A204.1 (cell line): ENCODE data around the gene SPARCL1.
"Not testable (repeated sequence)": the region's sequence is repeated elsewhere in the genome, so short reads cannot be mapped to it uniquely, and the experiment has no call there.

Source experiments
- FAIRE-seq: peaks from 2 replicates; lab custom pipeline; 2012; peaks lifted over from hg19 to GRCh38; lab: Jason Lieb, UNC

Gene SPARCL1, protein sequence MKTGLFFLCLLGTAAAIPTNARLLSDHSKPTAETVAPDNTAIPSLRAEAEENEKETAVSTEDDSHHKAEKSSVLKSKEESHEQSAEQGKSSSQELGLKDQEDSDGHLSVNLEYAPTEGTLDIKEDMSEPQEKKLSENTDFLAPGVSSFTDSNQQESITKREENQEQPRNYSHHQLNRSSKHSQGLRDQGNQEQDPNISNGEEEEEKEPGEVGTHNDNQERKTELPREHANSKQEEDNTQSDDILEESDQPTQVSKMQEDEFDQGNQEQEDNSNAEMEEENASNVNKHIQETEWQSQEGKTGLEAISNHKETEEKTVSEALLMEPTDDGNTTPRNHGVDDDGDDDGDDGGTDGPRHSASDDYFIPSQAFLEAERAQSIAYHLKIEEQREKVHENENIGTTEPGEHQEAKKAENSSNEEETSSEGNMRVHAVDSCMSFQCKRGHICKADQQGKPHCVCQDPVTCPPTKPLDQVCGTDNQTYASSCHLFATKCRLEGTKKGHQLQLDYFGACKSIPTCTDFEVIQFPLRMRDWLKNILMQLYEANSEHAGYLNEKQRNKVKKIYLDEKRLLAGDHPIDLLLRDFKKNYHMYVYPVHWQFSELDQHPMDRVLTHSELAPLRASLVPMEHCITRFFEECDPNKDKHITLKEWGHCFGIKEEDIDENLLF

DNA sequence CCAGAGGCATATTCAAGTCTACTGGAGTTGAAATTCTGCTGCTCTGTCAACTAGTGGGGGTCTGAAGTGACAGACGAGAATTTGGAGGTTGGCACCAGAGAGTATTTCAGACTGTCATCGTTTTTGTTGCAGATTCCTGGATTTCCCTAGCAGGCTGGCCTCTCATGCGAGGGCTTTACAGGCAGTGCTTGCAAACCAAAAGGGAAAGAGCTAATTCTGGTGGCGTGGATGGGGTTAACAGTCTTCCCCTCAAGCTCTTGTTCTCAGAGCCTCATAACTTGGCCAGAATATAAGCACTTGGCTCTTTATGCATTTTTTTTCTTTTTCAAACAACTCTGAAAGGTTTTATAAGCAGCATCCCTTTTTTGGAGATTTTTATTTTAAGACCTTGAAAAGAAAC is at the start of gene SPARCL1:
Gene SPARCL1, minus strand, starts transcription at position 190 of the 400 bp plus-strand sequence. CDS start 29,802 bp downstream, outside the sequence.
- FAIRE-seq = no peak

DNA sequence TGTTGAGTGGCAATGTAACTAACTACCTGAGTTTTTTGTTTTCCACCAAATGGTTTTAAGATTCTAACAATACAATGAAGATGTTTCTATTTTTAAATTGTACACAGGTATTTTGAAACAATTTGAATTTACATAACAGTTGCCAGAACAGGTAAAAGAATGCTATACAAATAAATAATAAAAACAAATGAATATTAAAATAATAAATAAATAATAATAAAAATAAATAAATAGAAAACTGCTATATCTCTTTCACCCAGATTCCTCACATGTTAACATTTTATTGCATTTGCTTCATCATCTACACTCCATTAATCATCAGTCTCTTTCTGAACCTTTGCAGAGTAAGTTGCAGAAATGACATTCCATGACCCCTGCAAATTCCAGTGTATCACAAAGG is 46.8 kb upstream of the SPARCL1 start:
- FAIRE-seq = no peak

DNA sequence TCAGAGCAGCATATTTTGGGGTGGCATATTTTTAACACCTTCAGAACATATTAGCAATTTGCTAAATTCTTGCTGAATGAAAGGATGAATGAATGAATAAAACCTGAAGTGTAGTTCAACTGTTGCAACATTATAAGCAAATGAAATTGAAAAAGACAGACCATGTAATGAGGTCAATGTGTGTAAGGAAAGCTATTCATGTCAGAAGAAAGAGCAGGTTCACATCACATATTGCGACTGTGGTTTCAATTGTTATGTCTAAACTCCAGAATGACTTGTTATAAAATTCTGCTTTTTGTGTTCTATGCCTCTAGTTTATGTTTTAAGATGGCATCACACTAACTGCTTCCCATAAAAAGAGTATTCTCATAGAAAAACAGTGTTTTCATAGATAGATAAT is 46.2 kb upstream of the SPARCL1 start:
- no peak for FAIRE-seq

DNA sequence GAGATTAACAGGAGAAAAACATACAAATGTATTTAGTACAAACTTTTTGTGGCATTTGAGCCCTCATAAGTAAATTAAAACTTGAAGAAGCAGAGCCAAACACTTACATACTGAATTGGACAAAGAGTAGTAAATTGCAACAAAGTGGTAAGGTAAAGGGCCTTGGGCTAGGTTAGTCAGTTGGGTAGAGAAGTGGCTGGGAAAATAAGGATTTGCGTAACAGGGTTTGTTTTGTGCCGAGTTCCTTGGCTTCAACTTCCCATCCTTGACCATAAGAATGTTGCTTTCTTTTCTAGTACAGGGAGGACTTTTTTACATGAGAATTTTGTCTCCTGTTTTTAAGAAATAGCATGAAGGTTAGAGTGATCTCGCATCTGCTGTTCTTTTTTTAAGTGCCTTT is 45.8 kb upstream of the SPARCL1 start:
- no peak for FAIRE-seq

DNA sequence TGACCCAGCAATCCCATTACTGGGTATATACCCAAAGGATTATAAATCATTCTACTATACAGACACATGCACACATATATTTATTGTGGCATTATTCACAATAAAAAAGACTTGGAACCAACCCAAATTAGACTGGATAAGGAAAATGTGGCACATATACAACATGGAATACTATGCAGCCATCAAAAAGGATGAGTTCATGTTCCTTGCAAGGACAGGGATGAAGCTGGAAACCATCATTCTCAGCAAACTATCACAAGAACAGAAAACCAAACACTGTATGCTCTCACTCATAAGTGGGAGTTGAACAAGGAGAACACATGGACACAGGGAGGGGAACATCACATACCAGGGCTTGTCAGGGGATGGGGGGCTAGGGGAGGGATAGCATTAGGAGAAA is 45.2 kb upstream of the SPARCL1 start:
- not testable (repeated sequence) for FAIRE-seq

DNA sequence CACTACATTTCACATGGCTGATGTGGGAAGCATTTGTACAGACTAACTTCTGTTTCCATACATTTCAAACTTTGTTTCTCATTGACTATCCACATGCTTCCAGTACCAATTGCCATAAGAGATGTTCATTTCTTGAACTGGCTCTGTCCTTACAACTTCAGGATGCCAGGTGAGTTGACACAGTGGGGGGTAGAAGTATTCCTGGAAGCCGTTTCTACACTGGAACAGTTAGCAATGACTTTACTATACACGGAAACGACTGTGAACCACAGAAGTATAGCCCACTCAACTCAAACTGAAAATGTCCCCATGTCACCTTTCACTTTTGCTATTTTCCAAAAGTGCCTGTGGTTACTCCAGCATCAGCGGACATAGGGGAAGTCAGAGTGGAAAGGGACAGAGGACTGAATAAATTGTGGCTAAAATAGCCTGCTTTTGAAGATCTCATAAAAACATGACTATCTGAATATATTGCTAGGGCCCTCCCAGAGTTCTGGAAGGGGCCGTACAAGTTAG is 41.2 kb upstream of the SPARCL1 start:
- FAIRE-seq = no peak

DNA sequence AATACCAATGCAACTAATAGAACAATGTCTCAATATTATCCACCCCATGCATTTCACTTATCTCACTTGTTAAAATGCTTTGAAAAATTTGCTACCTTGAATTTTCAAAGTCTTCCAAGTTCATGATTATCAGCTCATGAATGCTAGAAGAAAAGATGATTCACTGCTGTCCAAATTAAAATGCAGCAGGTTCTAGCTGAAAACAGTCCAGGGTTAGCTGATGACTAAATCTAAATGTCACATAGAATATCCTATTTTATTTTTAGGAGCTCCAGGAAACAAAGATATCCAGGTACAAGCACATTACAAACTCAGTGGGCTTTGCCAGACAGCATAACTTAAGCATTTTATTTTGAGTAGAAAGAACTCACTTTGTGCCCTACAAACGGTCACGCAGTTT is 38.0 kb upstream of the SPARCL1 start:
- FAIRE-seq = no peak

DNA sequence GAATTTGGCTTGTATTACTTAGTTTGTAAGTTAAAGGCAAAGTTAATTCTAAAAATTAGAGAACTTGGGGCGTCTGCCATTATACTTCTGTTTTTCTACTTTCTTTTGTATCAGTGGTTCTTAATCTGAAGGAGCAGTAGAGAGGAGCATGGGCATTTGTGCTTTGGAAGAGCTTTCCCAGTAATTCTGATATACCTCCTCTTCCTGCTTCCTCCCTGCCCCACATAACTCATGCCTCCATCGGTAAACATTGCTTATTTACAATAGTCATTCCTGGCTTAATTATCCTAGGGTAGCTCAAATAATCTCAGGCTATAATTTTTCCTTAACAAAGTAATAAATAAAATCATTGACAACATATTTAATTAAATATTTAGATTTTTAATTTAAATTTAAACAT is 37.1 kb upstream of the SPARCL1 start:
- FAIRE-seq = no peak

DNA sequence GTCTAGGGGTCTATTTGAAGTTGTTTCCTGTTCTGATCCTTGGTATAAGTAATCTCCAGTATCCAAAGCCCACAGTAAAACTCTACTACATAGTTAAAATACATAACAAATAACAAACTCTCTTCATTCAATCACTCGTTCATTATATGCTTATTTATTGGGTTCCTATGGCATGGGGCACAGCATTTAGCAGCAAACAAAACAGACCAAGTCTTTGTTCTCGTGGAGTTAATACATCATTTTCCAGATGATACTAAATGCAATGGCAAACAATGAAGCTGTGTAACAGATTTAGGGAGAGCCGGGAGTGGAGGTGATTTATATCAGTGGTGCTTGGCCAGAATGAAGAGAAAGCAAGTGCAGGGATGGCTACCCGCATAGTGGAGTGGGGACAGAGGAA is 36.6 kb upstream of the SPARCL1 start:
- no peak for FAIRE-seq

DNA sequence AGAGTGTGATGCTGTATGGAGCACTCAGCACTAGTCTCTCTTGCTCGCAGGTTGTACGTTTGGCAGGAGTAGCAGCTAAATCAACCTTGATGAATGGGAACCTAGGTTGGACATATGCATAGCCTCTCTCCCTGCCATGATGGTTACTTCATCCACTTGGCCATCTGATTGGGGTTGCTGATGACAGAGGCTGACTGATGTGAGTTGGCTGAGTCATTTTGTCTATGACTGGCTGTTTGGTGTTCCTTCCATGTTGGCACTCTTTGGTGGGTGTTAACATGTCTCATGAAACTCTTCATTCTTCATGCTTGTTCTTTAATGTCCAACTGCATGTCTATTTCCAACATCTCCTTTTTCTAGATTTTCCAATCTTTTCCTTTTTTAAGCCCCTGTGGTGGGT is 31.6 kb upstream of the SPARCL1 start:
- FAIRE-seq = no peak

DNA sequence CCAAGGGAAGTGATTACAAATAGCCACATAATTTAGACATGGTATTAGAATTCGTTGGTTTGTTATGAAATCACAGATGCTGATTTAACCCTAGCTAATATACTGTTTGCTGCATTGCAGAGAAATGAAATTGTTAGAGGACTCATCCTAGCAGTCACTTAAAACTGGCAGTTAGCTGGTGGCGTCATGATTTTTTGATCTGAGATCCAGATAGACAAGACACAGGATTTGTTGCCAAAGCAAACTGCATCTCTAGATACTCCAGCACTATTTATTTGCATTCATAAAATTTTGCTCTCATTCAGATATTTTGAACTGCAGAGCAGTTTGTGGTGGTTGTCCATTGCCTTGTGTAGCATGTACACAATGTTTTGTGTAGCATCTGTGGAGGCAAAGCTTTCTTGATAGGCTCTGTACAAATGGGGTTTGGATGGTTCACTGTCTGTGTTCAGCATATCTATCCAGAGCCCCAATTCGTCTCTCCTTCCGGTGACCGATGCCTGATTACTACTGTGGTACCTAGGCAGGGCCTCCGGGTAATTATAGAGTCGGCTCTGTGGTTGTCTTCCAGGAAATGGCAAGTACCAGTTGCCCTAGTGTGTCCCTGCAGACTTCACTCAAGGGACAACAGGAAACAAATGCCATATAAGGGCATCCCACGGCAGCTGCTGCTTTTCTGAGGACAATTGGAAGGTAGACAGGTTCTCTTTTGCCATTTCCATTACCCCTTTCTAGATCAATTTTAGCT is 30.1 kb upstream of the SPARCL1 start:
- no peak for FAIRE-seq

DNA sequence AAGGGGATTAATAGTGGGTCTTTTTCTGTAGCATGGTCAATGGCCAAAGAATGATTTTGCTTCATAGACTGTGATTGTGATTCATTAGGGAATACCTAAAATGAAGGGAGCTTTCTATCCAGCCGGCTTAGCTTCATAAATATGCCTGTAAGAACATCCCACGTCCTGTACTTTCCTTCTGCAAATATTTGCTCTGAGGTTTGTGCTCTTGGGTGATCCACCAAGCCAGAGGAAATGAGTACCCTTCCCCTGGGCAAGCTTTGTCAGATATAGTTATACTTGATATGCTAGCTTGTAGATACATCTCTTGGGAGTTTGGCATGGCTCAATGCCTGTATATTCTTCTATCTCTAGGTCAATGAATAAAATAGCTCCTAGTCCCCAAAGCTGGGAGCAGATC is 28.2 kb upstream of the SPARCL1 start:
- no peak for FAIRE-seq

DNA sequence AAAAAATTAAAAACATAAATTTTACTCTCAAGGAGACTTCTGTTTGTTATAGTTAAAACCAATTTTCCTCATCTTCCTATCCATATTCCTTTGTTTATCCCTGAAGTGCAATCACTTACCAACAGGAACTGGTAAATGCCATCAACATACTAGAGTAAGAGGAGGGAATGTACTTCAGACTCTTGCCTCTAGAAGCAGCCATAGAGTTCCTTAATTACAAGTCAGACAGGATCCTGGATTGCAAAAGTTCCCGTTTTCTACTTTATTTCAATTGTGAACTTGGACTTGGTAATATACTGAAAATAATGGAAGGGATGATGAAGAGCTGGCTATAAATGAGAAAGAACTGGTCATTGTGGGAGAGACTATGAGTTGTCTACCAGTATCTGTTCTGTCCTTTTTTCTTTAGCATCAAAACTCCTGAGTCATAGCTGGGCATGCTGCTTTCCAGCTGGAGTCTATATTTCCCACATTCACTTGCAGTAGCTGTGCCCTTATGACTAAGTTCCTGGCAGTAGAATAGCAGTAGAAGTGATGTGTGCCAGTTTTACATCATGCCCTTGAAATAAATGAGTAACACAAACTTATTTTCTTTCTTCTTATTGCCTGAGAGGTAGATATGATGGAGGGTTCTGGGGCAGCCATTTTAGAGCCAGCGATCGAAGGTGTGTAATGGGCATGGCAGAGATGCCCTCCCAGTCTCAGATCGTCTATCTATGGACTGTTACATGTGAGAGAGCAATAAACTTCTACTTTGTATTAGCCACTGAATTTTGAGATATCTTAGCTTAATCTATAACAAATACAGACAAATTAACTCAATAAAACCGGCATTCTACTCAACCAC is 26.8 kb upstream of the SPARCL1 start:
- no peak for FAIRE-seq

DNA sequence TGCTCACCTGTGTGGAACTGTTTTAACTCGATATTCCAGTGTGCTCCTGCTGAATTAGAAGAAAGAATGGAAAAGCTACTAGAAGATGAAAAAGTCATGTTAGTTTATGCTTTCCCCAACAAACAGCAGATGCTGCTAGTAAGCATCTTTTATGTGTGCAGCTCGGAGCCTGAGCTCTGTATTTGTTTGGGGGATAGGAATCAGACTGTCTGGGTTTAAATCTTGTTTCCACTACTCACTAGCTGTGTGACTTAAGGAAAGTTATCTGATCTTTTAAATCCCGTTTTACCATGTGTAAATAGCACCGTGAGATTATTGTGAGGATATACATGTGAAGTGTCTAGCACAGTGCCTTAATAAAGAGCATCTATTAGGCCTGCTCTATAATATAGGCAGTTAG is 24.0 kb upstream of the SPARCL1 start:
- no peak for FAIRE-seq

DNA sequence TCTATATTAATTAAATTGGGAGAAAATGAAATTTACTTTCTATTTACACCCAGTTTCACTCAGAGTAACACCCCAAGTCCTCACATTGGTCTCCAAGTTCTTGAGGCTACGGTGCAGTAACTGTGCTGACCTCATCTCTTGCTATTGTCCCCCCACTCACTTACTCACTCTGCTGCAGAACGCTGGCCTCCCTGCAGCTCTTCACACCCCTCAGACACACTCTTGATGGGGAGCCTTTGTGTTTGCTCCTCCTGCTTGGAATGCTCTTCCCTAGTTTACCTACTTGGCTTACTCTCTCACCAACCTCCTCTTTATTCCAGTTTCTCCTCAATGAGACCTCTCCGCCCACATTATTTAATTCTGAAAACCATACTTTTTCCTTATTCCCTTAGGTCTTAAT is 22.2 kb upstream of the SPARCL1 start:
- FAIRE-seq = no peak

DNA sequence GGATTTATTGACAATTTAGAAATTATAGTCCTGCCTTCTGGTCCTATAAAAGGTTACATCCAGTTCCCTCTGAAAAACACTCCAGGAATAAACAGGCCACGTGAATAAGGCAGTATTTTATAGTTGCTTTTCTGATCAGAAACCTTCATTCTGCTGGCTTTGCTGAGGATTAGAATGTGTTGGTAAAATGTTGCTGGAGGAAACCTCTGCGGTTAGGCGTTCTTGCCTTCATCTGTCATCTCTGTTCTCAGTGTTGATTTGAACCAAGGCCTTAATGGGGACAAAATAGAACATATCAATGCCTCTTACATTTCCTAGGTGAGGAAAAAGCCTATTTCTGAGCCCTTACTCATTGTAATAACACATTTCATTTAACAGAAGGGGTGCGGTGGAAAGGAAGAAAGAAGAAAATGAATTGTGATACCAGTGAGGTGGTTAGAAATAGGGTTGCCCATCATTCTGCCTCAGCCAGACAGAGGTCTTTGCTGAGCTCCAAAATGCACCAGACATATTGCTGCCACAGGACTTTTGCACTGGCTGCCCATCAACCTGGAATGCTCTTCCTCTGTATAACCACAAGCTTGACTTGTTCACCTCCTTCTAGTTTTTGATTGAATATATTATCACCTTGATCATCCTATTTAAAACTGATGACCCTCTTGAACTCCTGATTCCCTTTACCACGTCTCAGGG is 18.0 kb upstream of the SPARCL1 start:
- no peak for FAIRE-seq

DNA sequence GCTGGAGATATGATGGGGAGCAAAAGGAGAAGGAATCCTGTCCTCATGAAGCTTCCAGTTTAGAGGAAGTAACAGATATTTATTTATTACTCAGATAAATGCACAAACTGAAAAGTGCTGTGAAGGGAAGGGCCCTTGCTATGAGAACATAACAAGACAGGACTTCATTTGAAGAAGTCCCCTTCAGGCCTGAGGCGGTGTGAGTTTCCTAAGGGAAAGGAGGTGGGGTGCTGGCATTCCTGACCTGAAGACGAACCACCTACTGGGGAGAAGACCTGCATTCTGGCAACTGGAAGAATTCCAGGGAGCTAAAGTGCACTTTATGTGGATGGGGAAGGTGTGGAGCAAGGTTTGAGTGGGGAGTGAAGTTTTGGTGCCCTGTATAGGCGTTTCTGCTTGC is 15.9 kb upstream of the SPARCL1 start:
- FAIRE-seq = no peak

DNA sequence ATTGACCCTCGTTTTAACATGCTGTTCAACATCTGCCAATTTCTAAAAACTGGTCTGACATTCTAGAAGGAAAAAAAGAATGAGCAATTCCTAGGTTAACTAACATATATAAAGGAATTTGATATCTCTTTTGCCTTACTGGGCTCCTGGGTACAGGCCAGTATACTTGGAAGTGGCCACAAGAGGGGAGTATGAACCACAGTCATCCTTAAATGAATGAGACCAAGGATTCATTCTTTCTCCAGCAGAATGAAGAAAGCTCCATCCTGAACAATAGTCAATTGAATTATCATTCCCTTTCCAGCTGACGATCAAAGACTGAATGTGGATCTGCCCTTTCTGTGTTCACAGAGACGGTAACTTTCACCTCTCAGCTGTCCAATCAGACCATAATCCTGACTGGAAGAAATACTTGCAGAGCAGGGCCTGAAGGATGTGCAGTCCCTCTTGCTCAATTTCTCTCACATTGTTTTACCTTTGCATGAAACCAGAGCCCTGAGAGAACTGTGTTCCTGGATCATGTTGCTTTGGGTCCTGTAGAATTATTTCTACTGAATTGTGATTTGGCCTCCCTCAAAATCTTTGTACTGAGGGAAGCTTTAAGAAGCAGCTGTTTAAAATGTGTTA is 14.8 kb upstream of the SPARCL1 start:
- peak; percentile 63 for FAIRE-seq

DNA sequence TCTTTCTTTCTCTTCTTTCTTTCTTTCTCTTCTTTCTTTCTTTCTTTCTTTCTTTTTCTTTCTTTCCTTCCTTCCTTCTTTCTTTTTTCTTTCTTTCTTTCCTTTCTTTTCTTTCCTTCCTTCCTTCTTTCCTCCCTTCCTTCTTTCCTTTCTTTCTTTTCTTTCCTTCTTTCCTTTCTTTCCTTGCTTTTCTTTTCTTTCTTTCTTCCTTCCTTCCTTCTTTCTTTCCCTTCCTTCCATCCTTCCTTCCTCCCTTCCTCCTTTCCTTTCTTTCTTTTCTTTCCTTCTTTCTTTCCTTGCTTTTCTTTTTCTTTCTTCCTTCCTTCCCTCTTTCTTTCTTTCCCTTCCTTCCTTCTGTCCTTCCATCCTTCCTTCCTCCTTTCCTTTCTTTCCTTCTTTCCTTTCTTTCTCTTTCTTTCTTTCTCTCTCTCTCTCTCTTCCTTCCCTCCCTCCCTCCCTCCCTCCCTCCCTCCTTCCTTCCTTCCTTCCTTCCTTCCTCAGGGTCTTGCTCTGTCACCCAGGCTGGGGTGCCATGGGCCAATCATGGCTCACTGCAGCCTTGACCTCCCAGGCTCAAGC is 13.6 kb upstream of the SPARCL1 start:
- no peak for FAIRE-seq

DNA sequence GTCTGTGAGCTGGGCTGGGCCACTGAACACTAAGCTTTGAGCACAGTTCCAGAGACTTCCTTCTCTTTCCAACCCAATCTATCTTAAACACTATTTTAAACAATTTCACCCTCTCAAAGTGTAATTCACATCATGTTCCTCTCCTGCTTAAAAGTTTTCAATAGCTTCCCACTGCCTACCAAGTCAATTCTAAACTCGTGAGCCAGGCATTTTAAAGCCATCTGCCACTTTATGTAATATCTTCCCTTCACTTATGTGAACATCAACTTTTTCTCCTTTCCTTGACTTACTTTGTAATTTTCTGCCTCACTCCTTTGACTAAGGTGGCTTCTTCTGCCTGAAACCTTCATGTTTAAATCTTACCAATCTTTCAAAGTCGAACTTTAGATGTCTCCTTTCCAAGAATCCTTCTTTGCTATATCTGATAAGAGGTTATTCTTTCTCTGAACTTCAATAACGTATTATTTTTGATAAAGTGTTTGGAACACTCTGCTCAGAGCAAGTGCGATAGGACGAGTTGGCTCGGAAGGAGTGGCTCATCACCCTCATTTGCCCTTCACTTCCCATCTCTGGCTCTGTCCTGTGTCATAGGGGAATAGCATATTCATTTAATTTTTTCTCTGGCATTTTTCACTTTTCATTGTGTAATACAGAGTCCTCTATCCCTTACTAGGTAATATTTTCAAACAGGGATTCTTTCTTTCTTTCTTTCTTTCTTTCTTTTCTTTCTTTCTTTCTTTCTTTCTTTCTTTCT is 13.0 kb upstream of the SPARCL1 start:
- no peak for FAIRE-seq
